HG03575 (cell line): ENCODE measurements around the gene SCGB1A1.
"Not testable (repeated sequence)": the region's sequence is repeated elsewhere in the genome, so short reads cannot be mapped to it uniquely, and the experiment has no call there.

ENCODE experiments used
- ATAC-seq: cut with Tn5 transposase; IDR thresholded peaks from one replicate; pipeline ENCODE4 v1.9.1; 2021; ENCODE audit not compliant: unreplicated experiment, insufficient number of reproducible peaks, low FRiP score; ENCODE audit errors: extremely low read depth

Gene SCGB1A1, protein sequence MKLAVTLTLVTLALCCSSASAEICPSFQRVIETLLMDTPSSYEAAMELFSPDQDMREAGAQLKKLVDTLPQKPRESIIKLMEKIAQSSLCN

DNA sequence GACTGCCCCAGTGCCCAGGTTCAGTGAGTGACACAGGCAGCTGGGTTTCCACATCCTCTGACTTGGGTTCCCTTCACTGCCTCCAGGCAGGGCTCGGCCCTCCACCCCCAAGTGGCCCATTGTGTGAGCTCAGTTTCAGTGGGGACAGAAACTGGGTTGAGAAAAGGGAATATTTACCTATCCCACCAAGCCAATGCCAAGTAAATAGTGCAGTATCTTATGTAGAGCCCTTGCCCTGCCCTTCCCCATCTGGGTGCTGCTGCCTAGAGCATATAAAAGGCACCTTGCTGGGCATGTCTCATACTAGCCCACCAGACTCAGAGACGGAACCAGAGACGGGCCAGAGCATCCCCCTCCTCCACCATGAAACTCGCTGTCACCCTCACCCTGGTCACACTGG lies at the start of gene SCGB1A1:
Gene SCGB1A1 (plus strand): TSS at position 301 of the 400 bp plus-strand sequence. CDS start 63 bp downstream, at position 364.
- no peak for ATAC-seq

DNA sequence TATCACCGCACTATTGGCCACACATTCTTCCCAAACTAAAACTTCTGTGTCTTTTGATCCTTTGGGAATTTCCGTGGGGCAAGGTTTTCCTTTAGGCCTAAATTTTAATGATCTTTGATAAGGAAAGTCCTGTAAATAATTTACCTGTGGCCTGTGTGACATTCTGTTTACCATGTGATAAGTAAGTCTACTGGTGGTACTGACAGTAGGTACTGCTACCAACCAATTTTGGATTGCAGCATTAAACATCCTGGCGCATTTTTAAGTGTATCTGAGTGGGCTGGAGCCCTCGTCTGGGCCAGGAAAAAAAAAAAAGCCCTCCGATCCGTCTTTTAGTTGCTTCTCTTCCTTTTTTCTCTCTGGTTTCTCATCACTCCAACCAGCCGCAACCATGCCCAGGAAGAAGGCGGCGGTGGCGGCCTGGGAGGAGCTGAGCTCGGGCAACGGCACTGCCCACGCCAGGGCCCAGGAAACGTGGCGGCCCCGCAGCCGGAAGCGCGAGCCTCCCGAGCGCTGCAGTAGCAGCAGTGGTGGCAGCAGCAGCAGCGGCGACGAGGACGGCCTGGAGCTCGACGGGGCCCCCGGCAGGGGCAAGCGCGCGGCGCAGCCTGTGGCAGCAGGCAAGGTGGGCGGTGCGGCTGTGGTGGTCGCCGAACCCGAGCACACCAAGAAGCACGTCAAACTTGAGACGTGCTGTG lies 47.9 kb upstream of the SCGB1A1 start:
- ATAC-seq: no peak

DNA sequence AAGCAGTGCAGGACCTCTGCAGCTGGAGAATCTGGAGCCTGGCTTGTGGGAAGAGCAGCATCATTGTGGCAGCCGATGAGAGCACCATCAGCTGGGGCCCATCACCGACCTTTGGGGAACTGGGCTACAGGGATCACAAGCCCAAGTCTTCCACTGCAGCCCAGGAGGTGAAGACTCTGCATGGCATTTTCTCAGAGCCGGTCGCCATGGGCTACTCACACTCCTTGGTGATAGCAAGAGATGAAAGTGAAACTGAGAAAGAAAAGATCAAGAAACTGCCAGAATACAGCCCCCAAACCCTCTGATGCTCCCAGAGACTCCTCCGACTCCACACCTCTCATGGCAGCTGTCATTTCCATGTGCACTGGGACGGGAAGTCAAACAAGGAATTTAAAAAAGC lies 46.0 kb upstream of the SCGB1A1 start:
- ATAC-seq: no peak

DNA sequence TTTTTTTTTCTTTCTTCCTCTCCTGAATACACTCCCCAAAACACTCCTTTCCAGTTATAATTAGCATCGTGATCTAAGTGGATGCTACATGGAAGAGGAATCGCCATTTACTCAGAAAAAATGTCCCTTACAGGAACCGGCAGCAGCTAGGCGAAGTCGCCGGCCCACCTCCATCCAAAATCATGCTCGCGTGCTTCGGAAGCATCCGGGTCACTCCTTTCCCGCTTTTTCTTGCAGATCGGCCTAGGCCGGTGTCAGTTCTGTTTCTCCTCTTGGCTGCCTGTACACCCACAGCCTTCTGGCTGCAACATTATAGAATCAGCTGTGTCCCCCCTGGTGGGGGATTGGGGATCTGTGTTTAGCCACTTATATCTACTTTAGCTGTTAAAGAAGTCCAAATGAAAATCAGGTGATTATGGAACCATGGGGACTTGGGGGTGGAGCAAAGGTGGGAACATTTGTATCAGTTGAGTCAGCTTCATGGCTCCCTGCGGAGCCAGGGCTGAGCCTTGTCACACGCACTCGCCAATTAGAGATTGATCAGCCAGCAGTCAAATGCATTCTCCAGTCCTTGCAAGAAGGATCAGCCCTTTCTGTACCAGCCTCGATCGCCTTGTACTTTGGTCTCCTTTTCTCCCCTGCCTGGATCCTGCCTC lies 45.2 kb upstream of the SCGB1A1 start:
- no peak for ATAC-seq

DNA sequence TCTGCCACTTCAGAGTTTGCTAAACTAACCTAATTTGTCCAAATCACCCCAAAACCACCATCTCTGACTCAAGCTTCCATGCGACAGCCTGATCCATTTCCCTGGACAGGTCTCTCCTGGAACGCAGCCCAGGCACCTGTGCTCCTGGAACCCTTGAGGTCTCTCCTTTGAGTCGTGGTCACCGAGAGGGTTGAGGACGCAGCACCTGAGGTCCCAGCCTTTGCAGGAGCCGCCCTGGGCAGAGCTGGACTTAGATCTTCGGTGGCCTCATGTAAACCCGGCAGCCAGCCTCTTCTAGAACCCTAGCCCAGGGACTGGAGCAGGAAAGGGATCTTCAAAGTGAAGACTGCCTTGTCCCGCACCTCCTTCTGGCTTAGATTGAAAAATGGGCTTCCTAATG lies 44.0 kb upstream of the SCGB1A1 start:
- no peak for ATAC-seq

DNA sequence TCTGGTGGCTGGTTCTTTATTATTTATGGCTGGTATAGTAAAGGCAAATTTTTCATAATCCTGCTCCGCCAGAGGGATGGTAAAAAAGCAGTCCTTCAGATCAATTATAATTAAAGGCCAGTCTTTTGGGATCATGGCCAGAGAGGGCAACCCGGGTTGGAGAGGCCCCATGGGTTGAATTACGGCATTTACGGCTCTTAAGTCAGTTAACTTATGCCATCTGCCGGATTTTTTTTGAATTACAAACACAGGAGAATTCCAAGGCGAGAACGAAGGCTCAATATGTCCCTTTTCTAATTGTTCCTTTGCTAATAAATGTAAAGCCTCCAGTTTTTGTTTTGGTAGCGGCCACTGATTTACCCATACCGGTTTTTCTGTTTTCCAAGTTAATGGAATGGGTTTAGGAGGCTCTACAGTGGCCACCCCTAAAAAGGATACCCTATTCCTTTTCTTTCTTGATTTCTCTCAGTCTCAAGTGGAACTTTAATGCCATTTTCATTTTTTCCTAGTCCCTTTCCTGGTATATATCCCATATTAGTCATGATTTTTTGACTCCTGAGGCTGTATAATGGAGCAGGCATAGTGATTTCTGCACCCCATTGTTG lies 40.3 kb upstream of the SCGB1A1 start:
- not testable (repeated sequence) for ATAC-seq

DNA sequence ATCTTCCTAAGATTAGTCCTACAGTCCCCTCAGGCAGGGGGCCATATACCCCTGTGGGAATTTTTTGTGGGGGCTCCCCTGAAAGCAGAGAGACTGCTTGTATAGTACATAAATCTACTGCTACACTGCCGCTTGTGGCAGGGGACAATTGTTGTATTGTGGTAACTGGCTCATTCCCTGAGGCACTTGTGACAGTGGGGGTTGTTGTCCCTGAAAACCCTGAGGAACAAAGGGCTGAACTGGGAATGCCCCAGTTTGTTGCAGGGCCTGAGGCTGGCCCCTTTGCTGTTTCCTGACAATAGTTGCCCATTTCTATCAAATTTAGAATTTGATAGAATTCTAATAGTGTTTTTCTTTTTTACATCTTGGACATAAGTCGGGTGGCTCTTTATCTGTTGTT lies 39.2 kb upstream of the SCGB1A1 start:
- ATAC-seq: not testable (repeated sequence)

DNA sequence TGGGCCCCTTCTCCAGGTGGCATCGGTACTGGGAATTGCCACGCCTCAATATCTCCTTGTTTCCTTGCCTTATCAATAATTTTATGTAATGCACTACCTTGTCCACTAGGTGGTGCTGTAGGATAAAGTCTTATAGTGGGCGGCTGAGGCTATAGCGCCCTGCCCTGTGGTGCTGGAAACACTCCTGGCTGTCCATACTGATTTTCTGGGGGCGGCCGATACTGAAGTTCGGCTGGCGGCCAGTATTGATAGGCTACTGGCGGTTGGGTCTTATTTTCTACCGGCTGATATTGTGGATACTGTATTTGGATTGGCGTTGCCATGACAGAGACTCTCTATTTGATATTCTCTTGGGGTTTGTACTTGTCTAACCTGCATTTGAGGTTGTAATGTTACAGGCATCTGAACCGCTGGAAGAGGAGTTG lies 38.0 kb upstream of the SCGB1A1 start:
- not testable (repeated sequence) for ATAC-seq

DNA sequence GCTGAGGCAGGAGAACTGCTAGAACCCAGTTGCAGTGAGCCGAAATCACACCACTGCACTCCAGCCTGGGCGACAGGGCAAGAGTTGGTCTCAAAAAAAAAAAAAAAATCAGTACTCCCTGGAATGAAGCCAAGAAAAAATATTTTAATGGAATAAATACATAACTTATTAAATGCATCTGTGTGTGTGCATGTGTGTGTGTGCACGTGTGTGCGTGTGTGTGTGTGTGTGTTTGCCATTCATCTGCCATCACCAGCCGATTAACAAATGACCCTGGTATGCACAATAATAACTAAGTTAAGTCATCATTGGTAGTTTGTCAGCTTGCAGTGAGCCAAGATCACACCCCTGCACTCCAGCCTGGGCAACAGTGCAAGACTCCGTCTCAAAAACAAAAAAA lies 35.0 kb upstream of the SCGB1A1 start:
- no peak for ATAC-seq

DNA sequence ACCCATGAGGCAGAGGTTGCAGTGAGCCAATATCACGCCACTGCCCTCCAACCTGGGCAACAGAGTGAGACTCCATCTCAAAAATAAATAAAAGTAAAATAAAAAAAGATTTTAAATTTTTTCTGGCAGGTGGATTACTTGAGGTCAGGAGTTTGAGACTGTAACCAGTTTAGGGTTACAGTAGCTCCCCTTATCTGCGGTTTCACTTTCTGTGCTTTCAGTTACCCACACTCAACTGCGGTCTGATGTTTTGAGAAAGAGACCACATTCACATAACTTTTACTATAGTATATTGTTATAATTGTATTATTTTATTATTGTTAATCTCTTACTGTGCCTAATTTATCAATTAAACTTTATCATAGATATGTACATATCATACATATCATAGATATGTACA lies 32.8 kb upstream of the SCGB1A1 start:
- not testable (repeated sequence) for ATAC-seq

DNA sequence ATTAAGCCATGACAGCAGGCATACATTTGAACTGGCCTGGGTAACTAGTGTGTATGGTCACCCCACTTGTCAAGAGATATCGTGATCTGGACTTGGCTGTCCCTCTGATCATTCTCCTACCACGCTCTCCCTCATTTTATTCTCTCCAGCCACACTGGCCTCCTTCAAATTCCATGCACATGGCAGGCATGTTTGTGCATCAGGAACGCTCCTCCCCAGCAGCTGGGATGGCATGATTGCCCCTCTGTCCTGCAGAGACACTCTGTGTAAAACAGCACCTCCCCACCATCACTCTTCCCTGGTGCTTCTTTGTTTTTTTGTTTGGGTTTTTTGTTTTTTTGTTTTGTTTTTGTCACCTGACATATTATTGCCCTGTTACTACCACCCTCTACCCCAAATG lies 31.5 kb upstream of the SCGB1A1 start:
- ATAC-seq: no peak

DNA sequence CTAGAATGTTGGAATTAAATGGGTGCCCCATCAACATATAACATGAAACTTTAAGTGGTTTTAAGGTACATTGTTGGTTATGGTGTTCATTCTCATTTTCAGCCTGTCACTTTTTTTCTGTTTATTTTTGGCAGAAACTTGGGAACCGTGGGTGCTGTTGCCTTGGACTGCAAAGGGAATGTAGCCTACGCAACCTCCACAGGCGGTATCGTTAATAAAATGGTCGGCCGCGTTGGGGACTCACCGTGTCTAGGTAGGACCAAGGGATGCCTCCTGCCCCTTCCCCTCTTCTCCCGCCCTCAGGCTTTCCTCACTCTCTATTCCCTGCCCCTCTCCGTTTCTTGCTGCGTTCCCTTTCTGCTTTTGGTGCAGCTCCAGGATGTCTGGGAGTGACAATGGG lies 29.8 kb upstream of the SCGB1A1 start:
- no peak for ATAC-seq

DNA sequence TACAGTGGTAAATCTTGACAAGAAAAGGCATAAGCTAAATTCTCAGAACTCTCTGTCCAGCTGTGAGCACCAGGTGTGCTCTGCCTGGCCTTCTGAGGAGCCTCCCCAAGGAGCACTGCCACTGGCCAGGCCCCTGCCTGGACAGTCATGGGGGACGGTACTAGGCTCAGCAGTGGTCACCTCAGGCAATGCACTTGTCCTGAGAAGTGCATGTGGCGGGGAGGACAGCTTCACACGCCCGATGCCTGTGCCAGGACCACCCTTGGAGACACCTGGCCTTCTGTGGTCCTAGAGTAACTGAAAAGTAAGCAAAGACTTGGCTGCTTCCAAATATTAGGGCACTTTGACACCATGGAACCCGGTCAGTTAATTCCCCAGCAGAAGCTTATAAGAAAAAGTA lies 28.6 kb upstream of the SCGB1A1 start:
- ATAC-seq: no peak

DNA sequence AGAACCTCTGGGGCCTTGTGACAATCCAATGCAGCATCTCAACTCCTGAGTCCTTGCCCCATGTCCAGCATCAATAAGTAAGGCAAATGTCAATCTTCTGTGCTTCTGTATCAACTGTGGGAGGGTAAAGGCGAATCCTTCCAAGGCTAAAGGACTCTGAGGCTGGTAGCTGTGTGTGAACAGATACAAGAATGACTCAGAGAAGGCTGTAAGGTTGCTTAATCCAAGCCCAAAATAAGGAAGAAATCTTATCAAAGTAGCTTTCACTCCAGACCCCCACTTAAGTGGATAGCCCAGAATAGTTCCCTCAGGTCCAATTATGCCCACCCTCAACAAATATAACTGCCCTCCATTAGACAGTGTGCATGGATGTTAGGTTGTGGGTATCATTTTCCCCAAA lies 28.1 kb upstream of the SCGB1A1 start:
- ATAC-seq: no peak

DNA sequence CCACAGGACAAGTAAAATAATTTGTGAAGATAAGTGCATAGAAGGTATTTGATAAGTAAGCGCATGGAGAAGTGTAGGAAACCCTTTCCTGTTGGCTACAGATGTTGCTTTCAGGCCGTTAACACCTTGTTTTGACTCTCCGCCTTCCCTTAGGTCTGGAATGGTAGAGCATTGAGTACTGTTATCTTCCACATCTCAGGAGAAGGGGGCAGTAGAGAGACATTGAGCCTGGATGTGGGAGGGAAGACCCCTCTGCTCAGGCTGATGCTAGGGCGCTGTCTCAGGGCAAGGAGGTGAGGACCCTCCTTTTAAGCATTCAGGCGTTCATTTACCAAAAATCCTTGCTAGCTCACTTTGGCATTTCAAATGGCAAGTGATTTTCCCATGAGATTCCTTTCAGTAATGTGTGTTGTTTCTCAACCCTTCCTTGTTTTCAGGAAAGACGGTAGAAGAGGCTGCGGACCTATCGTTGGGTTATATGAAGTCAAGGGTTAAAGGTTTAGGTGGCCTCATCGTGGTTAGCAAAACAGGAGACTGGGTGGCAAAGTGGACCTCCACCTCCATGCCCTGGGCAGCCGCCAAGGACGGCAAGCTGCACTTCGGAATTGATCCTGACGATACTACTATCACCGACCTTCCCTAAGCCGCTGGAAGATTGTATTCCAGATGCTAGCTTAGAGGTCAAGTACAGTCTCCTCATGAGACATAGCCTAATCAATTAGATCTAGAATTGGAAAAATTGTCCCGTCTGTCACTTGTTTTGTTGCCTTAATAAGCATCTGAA lies 27.0 kb upstream of the SCGB1A1 start:
- ATAC-seq: no peak

DNA sequence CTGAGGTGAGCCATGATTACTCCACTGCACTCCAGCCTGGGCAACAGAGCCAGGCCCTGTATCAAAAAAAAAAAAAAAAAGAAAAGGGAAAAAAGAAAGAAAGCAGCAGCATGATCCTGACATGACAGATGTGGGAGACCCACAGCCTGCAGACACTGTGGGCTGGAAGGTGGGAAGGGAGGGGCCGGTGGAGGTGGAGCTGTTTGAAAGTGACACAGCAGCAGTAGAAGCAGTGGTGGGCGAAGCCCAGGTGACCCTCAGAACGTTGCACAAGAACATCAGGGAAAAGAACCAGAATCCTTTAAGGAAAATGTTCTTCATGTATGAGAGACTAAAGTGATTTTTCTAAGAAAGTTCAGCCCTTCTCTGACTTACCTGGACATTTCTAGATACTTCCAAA lies 26.3 kb upstream of the SCGB1A1 start:
- no peak for ATAC-seq

DNA sequence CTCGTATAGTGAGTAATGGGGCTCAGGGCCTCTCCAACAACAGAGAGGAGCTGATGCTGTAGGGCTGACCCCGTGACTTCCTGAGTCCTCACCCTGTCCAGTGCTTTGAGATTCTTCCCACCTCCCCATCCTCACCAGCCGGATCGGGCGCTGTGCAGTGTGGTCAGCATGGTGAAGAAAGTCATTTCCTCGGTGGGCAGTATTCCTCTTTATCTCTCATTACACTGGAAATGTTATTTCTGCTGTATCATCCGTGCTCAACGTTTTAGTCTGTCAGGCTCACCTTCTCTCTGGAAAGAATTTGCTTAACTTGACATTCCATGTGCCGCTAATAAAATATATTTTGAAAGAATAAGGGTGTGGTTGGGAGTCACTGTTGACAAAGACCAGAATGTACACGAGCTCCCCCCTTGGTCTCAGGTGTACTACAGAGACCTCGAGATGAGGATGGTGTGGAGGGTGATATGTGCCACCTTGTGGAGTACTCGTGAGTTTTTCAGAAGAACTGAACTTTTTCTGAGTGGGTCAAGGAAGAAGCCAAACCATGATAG lies 25.7 kb upstream of the SCGB1A1 start:
- no peak for ATAC-seq

DNA sequence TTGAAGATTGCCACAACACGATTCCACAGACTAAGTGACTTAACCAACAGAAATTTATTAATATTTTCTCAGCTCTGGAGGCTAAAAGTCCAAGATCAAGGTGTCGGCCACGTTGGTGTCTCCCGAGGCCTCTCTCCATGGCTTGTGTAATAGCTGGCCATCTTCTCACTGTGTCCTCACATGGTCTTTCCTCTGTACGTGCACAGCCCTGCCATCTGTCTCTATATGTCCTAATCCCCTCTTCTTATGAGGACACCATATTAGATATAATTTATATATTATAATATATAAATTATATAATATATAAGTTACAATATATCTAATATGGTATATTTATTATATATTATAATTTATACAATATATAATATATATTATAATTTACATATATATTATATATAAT lies 25.1 kb upstream of the SCGB1A1 start:
- ATAC-seq: no peak

DNA sequence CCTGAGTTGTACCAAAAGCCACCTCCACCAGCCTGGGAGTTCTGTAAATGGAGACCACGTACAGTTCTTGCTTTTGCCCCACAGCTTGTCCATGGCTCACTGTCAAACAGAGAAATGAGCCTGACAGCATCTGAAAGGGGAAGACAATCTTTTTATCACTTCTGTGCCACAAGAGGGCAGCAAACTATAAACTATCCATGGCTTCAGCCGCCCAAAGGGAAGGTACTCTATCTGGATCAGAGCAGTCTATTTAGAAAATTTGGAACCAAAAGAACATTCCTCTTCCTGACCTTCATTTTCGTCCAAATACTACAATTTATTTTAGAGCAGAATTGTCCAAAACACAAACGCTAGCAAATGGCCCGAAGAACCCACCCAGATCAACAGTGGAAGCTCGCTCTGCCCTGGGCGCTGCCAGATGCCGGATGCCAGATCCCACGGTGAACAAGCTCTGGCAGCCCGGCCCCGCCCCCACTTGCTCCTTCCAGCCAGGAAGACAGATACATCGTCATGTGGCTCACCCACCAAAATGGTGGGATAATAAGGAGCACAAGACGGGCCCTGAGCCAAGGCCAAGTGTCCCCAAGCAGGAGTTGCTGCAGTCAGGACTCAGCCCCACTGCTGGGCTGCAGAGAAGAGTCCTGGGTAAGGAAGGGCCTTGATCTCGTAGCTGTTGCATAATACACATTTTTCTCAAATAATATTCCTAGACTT lies 23.9 kb upstream of the SCGB1A1 start:
- no peak for ATAC-seq
